GM18909 (cell line): ENCODE data around the gene NLRP9.

Source experiments
- ATAC-seq: cut with Tn5 transposase; IDR thresholded peaks from one replicate; pipeline ENCODE4 v1.9.1; 2021; ENCODE audit warnings: mild to moderate bottlenecking; ENCODE audit not compliant: unreplicated experiment, poor library complexity

NLRP9 gene

GRCh38 chr19:55658846-55659459 is 79.2 kb downstream of the NLRP9 start:
- no peak for ATAC-seq
